Measurements from ENCODE around the gene UBE3C. TPM values are rescaled to one million over a fixed set of nuclear protein-coding genes. Genes with fewer than 3 reads are reported as not detected.

Gene UBE3C
- total RNA-seq, 1 experiment from 2014 or later = 72.7 TPM

Other genes with a start within 250 kb of the UBE3C start
- gene LMBR1, start 245.7 kb upstream of the UBE3C start, total RNA-seq (2014; rRNA removed; shearing (Covaris generic)) = 31.1 and 39.9 TPM in 2 replicates
- 7.3 and 14.1 TPM in 2 replicates for gene NOM1, start 189.2 kb upstream of the UBE3C start, total RNA-seq (2014; rRNA removed; shearing (Covaris generic))
- not detected in 2 replicates for gene MNX1, start 128.3 kb upstream of the UBE3C start, total RNA-seq (2014; rRNA removed; shearing (Covaris generic))
- 118 and 164 TPM in 2 replicates for gene DNAJB6, start 198.1 kb downstream of the UBE3C start, total RNA-seq (2014; rRNA removed; shearing (Covaris generic))